Pancreas (tissue), 10 donors: ENCODE data around the gene KRT7. TPM values are rescaled to one million over a fixed set of nuclear protein-coding genes. Genes with fewer than 3 reads are reported as not detected.
A peak's percentile ranks its signal among the peaks of the same experiment; 100 is the strongest.

ENCODE experiments used
- ATAC-seq, 4 donors: fragments of 200-7000 bp; cut with Tn5 transposase; one replicate each; pipeline versions ENCODE4 v1.8.0 to v1.9.1; 2020; ENCODE audit warnings: mild to moderate bottlenecking in 4 of 4, moderate library complexity in 4 of 4
- DNase-seq, 6 donors: peaks; one replicate each; pipeline ENCODE4 v3.0.0-alpha.2; 2020
- FAIRE-seq: peaks from 2 replicates; lab custom pipeline; 2012; peaks lifted over from hg19 to GRCh38; lab: Jason Lieb, UNC
- H3K27ac ChIP-seq, 4 donors: fragments of 200-600 bp; sonication (generic); 1 replicate in 3 of 4; 2 replicates in 1 of 4; pipeline versions ENCODE4 v1.5.0 to v1.8.0; 2020
- H3K27me3 ChIP-seq, 4 donors: fragments of 200-600 bp; one replicate each; pipeline ENCODE4 v1.8.0; 2021
- H3K36me3 ChIP-seq, 3 donors: fragments of 200-600 bp; sonication (generic) in 1 of 3; one replicate each; pipeline versions ENCODE4 v1.5.0 to v1.8.0; 2020 to 2021
- H3K4me1 ChIP-seq, 3 donors: fragments of 200-600 bp; one replicate each; pipeline ENCODE4 v1.8.0; 2021
- H3K4me3 ChIP-seq, 4 donors: fragments of 200-600 bp; sonication (generic) in 2 of 4; one replicate each; pipeline versions ENCODE4 v1.5.0 to v1.8.0; 2020 to 2021
- H3K9me3 ChIP-seq, 4 donors: fragments of 200-600 bp; one replicate each; pipeline ENCODE4 v1.8.0; 2021
- WGBS, 2 donors: extraction: QIAGEN DNeasy Blood & Tissue Kit; methylation state at CpG; one replicate each; pipeline ENCODE4 v1.1.7; 2013; 5-methylcytosine and 5-hydroxymethylcytosine counted together
- intact Hi-C, 3 donors: fragments of 100-400 bp; cut with DNase I; formaldehyde crosslinking; loops; one replicate each; pipeline versions ENCODE4 v1.11.1 to v1.14.2; 2022
- polyA plus RNA-seq, 2 donors: library from polyadenylated mRNA; stranded (reverse); fragments of 200-250 nt; gene quantifications; one replicate each; pipeline ENCODE4 v1.2.3, GENCODE V29; 2013
- total RNA-seq, 6 donors: library from RNA; stranded (reverse); fragmentation: NEBNext Ultra II Directional in 4 of 6; extraction: Animal tissue kit (Norgen Biotek cat#: 25700) in 4 of 6; gene quantifications; one replicate each; pipeline versions ENCODE4 v1.2.1 to v1.2.4, GENCODE V29; 2021 to 2023
- TF ChIP-seq, protein P1 (sequence below), 4 donors: fragments of 200-600 bp; sonication (generic) in 3 of 4; IDR thresholded peaks; one replicate each; pipeline versions ENCODE4 v1.5.0 to v1.8.0; 2021; ENCODE audit warnings: antibody characterized with exemption in 4 of 4
- donor health status: healthy with polysubstance abuse.
- donor health status: DM: no; HTN: no; CAD: no; lungs with moderate emphysema.
- donor health status: DM: no; HTN: no; CAD: no.
- donor health status: control.
- donor health status: control.
- donor health status: Bipolar disorder and iron deficiency.
- donor health status: DM: yes; HTN: yes; CAD: no.
- donor health status: DM: no; HTN: no; CAD: no.
- donor health status: DM: no; HTN: no; CAD: no.
- donor health status: DM: yes; HTN: yes; CAD: no.

KRT7 gene
- total and polyA plus RNA-seq, 8 donors, result 57.5 to 336 (median 116) TPM

DNA sequence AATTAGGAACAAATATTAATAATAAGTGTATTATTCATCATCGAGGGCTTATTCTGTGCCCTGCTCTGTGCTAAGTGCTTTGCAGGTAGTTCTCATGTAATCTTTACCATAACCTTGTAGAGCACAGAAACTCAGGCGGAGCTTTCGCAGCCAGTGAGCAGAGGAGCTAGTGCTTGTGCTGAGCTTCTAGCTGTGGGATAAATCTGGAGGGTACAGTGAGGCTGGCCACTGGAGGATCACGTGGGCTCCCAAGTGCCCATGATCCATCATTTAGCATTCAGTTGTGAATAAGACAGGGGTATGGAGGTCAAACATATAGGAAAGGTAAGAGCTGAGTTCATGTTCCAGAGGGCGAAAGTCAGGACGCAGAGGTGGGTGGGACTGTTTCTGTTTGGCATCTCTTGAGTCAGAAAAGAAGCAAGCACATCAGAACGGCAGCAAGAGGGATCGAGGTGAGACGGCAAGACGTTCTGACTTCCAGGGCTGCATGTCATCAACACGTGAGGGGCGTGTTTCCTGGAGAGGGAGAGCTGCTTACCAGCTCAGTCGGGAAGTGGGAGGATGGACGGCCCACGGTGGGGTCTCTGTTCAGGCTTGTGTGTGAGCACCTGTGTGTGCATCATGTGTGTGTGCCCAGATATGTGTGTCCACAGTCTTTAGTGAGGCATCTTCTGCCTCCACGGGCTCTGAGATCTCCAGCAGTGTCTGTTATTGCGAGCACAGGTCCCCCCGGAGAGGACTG is 24.4 kb upstream of the KRT7 start:
- no peak for FAIRE-seq
- Histone ChIP-seq H3K9me3 (no peaks in the 10 kb centered on the region), H3K36me3 (no peaks in the 10 kb centered on the region), H3K4me1 (peaks cover 7 to 19% (median 15%) of the 10 kb centered on the region in 3 donors), H3K27ac (peak overlapping the region; percentile 88 to 93 (median 91)), H3K4me3 (no peak overlapping the region), H3K27me3 (no peaks in the 10 kb centered on the region)
- ATAC-seq, result no peak
- TF ChIP-seq, protein P1, sequence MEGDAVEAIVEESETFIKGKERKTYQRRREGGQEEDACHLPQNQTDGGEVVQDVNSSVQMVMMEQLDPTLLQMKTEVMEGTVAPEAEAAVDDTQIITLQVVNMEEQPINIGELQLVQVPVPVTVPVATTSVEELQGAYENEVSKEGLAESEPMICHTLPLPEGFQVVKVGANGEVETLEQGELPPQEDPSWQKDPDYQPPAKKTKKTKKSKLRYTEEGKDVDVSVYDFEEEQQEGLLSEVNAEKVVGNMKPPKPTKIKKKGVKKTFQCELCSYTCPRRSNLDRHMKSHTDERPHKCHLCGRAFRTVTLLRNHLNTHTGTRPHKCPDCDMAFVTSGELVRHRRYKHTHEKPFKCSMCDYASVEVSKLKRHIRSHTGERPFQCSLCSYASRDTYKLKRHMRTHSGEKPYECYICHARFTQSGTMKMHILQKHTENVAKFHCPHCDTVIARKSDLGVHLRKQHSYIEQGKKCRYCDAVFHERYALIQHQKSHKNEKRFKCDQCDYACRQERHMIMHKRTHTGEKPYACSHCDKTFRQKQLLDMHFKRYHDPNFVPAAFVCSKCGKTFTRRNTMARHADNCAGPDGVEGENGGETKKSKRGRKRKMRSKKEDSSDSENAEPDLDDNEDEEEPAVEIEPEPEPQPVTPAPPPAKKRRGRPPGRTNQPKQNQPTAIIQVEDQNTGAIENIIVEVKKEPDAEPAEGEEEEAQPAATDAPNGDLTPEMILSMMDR (IDR thresholded peaks at IDR 0.05), result no peak
- 76% methylated on average over 18 of the region's 18 CpGs for WGBS, 2 donors
- DNase-seq, result peak in 3 of 6 donors; percentile 46 to 54 (median 52)
- intact Hi-C loops, result no loop called here

DNA sequence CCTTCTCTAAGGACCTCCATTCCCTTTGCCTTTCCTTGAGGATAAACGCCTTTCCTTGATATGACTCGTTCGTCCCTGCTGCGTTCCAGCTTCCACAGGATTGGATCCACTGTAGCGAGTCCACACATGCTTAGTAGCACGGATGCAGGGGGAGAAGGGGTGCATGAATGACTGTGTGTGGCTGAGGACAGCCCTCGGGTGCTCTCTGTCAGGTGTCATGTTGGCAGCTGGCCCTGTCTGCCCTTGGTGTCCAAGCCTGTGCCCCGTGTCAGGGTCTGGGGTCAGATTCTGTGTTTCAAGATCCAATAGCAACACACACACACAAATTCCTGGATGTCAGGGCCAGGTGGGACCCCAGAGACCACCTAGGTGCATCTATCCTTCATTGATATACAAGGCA is 23.7 kb upstream of the KRT7 start:
- TF ChIP-seq, protein P1 (IDR thresholded peaks at IDR 0.05), result no peak
- Histone ChIP-seq H3K27me3 (no peaks in the 10 kb centered on the region), H3K4me1 (peaks cover 7 to 19% (median 15%) of the 10 kb centered on the region in 3 donors), H3K27ac (no peak overlapping the region), H3K4me3 (no peak overlapping the region), H3K36me3 (no peaks in the 10 kb centered on the region), H3K9me3 (no peaks in the 10 kb centered on the region)
- intact Hi-C loops, result no loop called here
- FAIRE-seq (no peak), DNase-seq (peak in 3 of 6 donors; percentile 24 to 57 (median 52)), ATAC-seq (no peak)
- WGBS, 2 donors, result 66 to 75% methylated on average over 8 of the region's 8 CpGs

DNA sequence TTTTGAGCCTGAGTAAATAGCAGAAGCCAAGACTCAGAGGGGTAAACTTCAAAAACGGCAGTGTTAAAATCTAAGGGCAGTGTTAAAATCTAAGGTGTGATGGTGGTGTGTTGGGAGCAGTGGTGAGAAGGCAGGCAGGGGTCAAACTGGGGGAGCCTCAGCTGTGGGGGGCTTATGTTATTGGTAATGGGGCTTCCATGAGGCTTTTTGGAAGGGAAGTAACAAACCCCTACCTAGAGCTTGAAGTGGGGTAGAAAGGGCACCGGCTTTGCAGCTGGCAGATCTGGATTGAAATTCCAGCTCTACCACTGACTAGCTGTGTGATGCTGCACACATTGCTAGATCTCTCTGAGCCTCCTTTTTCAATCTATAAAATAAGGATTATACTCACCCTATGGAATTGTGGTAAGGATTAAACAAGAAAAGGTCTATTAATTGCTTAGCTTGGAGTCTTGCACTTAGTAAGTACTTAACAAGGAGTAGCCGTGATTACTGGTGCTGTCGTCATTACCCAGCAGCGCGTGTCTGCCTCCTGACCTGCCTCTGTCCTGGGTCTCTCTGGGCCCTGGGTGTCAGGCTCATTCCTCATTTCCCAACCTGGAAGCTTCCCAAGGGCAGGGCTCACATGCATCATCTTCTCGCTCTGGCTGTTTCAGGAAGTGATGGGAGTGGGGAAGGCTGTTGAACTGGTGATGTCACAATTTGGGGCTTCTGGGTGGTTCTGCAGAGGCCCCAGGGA is 22.7 kb upstream of the KRT7 start:
- H3K27me3 ChIP-seq, result no peaks in the 10 kb centered on the region
- DNase-seq, result peak in 2 of 6 donors; percentile 25 to 43
- intact Hi-C loops, result loop anchor here in 1 of 3 donors (5.0 to 10.0 kb wide), 2 partner anchors 43 to 64 kb away; partner anchors contain the start of gene KRT86
- no peak overlapping the region for H3K4me3 ChIP-seq
- no peak overlapping the region for H3K27ac ChIP-seq
- WGBS, 2 donors, result 86 to 88% methylated on average over 7 of the region's 7 CpGs
- ATAC-seq, result no peak
- no peaks in the 10 kb centered on the region for H3K9me3 ChIP-seq
- TF ChIP-seq, protein P1 (IDR thresholded peaks at IDR 0.05), result no peak
- H3K36me3 ChIP-seq, result no peaks in the 10 kb centered on the region
- FAIRE-seq, result no peak
- peaks cover 7 to 19% (median 15%) of the 10 kb centered on the region in 3 donors for H3K4me1 ChIP-seq

DNA sequence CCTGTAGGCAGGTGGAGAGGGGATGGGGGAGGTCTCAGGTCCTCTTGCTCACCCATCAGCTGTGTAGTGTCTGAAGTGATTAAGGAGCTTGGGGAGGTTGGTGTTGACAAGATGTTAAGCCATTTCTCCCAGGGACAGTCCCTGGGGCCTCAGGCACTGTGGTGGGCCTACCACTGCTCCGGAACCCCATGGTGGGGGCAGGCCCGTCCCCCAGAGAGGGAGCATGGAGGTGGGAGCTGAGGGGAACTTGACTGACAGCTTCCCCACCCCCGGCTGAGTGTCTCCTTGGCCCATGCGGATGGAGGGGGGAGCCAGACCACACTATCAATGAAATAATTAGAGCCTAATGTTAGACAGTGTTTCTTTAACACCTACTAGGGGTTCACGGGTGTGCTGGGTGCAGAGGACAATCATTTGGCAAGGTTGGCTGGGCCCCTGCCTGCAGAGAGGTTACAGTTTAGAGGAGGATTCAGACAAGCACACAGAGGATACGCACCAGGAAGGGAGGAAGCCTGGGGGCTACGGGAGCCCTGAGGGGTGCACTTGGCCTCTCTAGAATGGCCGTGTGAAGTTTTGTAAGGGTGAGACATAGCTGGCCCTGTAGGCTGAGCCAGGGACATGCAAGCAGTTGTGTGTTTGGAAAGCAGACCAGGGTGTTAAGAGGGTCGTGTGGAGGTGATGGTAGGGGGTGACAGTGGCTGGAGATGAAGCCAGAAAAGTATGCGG is 22.0 kb upstream of the KRT7 start:
- intact Hi-C loops, result loop anchor here in 1 of 3 donors (5.0 to 10.0 kb wide), 2 partner anchors 44 to 64 kb away; partner anchors contain the start of gene KRT86
- TF ChIP-seq, protein P1 (IDR thresholded peaks at IDR 0.05), result no peak
- Histone ChIP-seq H3K9me3 (no peaks in the 10 kb centered on the region), H3K4me3 (no peak overlapping the region), H3K27me3 (no peaks in the 10 kb centered on the region), H3K36me3 (no peaks in the 10 kb centered on the region), H3K27ac (no peak overlapping the region), H3K4me1 (peaks cover 7 to 24% (median 15%) of the 10 kb centered on the region in 3 donors)
- 72 to 83% methylated on average over 10 of the region's 10 CpGs for WGBS, 2 donors
- FAIRE-seq (no peak), DNase-seq (peak in 2 of 6 donors; percentile 48 to 53), ATAC-seq (no peak)
